Lower leg skin (tissue), 4 donors: ENCODE data around the gene RTN4RL2. TPM values are rescaled to one million over a fixed set of nuclear protein-coding genes. Genes with fewer than 3 reads are reported as not detected.

ENCODE experiments used
- DNase-seq, 2 donors: peaks; one replicate each; pipeline ENCODE4 v3.0.0-alpha.2; 2019; ENCODE audit warnings: low spot score in 2 of 2
- H3K4me3 ChIP-seq: fragments of 200-600 bp; sonication (generic); 2 replicates; pipeline ENCODE4 v1.5.1; 2017; ENCODE audit warnings: mild to moderate bottlenecking, low read depth; ENCODE audit not compliant: poor library complexity, severe bottlenecking
- CTCF ChIP-seq, 3 donors: fragments of 450-650 bp; IDR thresholded peaks; one replicate each; pipeline ENCODE4 v1.5.1; 2016; ENCODE audit warnings: antibody characterized with exemption in 3 of 3, mild to moderate bottlenecking in 3 of 3, moderate library complexity in 2 of 3
- POLR2A ChIP-seq, 2 donors: fragments of 450-650 bp; IDR thresholded peaks; one replicate each; pipeline ENCODE4 v1.6.1; 2016 to 2017; ENCODE audit warnings: antibody characterized with exemption in 2 of 2, mild to moderate bottlenecking in 1 of 2, moderate library complexity in 1 of 2
- WGBS, 2 donors: methylation state at CpG; one replicate each; pipeline ENCODE4 v1.1.5; 2018; 5-methylcytosine and 5-hydroxymethylcytosine counted together
- intact Hi-C: fragments of 100-400 bp; cut with DNase I; formaldehyde crosslinking; loops from one replicate; pipeline ENCODE4 v1.15.0; 2023; ENCODE audit warnings: low total_unique reads
- total RNA-seq, 4 donors: library from RNA; depleted of rRNA; stranded (reverse); fragments of >200 nt; gene quantifications; one replicate each; pipeline ENCODE4 v1.1.0, GENCODE V29; 2016

Gene RTN4RL2
- total RNA-seq, 4 donors from 2014 or later: 0.55 to 3.6 (median 2.3) TPM

DNA sequence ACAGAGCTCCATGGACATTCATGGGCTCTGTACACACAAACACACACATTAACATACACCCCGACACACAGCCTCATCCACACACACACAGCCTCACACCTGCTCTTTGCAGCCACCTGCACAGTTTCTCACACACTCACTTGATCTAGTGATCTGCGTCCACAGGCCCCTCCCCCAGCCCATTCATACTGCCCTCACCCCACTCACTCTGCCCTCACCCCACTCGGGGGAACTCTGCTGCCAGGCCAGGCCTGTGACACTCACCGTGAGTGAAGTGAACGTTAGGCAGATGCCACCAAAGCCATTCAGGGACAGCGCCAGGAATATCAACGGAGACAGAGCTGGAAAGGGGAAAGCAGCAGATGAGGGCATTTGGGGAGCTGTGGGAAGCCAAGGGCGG lies 40.2 kb downstream of the RTN4RL2 start:
- DNase-seq: no peak
- 75 to 83% methylated on average over 8 of the region's 8 CpGs for WGBS, 2 donors

DNA sequence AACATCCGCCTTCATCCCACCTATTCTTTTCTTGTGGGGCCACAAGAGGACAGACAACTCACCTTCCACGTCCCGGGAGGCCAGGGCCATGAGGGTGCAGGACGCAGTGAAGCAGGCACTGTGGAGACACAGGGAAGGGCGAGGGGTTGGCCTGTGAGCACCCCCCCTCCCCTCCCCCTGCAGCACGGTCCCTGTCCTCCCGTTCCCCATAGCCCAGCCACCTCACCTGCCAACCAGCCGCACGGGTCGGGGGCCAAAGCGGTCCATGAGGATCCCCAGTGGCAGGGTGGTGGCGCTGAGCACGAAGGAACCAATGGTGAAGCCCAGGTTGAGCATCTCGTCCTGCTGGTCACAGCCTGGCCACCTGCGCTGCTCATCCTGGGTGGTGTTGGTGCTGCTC lies 40.6 kb downstream of the RTN4RL2 start:
- 93 to 94% methylated on average over 15 of the region's 15 CpGs for WGBS, 2 donors
- intact Hi-C loops: no loop called here
- TF ChIP-seq POLR2A (IDR thresholded peaks at IDR 0.05) (no peak), CTCF (IDR thresholded peaks at IDR 0.05) (no peak)
- H3K4me3 ChIP-seq: no peak overlapping the region
- DNase-seq: no peak

More for the DNA sequence above, 40.2 kb downstream of the RTN4RL2 start:
- intact Hi-C loops: no loop called here
- no peak overlapping the region for H3K4me3 ChIP-seq
- TF ChIP-seq POLR2A (IDR thresholded peaks at IDR 0.05): no peak
- TF ChIP-seq CTCF (IDR thresholded peaks at IDR 0.05): no peak

DNA sequence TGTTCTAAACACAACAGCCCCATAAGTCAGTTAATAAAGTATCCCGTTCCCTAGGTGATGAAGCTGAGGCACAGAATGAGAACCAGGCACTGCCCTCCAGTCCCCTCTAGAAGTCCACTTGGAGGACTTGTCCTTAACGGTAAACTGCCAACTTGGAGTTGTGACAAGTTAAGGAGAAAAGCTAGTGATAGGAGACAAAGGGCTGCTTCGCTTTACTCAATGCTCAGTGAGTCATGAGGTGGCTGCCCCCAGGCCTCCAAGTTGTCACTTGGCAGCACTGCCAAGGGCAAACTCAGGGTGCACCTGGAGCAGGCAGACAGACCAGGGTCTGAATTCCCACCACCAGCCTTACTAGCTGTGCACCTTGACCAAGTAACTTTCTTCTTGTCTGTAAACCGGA lies 41.6 kb downstream of the RTN4RL2 start:
- intact Hi-C loops: no loop called here
- TF ChIP-seq POLR2A (IDR thresholded peaks at IDR 0.05): no peak
- TF ChIP-seq CTCF (IDR thresholded peaks at IDR 0.05): no peak
- no peak for DNase-seq
- no peak overlapping the region for H3K4me3 ChIP-seq
- WGBS, 2 donors: 43 to 56% methylated on average over 4 of the region's 4 CpGs

- no peak overlapping the region for H3K4me3 ChIP-seq
- TF ChIP-seq CTCF (IDR thresholded peaks at IDR 0.05) (no peak), POLR2A (IDR thresholded peaks at IDR 0.05) (no peak)
- DNase-seq: no peak
- WGBS, 2 donors: 89 to 96% methylated on average over 3 of the region's 3 CpGs
- intact Hi-C loops: no loop called here
Measured at GRCh38 chr11:57502376-57502775, 42.0 kb downstream of the RTN4RL2 start.

DNA sequence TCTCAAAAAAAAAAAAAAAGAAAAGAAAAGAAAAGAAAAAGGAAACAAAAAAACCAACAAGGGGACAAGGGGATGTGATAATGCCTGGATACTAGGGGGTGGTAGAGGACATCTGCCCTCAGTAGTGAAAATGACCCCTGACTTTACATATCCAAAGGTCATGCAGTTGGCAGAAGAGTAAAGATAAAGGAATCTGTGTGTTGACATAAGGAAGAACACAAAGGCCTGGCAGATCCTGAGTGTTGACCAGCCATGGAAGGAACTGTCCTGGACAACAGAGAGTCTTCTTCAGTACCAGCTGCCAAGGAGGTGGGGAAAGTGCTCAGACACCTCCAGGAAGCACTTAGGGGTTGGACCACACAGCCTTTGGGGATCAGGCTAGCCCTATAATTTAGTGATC lies 42.5 kb downstream of the RTN4RL2 start:
- TF ChIP-seq POLR2A (IDR thresholded peaks at IDR 0.05) (no peak), CTCF (IDR thresholded peaks at IDR 0.05) (no peak)
- no peak for DNase-seq
- intact Hi-C loops: no loop called here
- H3K4me3 ChIP-seq: no peak overlapping the region

DNA sequence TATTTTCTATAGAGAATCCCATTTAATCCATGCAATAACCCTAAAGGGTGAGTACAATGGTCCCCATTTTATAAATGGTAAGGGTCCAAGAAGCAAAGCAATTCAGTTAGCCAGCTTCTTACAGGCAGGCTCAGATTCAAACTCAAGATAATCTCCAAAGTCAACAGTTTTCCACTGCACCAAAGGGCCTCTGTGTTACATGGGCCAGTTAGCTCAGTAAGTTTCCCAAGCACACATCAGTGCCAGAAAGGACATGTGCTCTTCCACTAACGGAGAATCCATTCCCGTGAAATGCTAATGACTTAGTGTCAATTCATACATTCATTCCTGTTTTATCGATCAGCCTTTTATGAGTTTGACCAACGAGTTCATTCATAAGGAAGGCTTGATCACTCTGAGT lies 44.2 kb downstream of the RTN4RL2 start:
- no peak for TF ChIP-seq CTCF (IDR thresholded peaks at IDR 0.05)
- TF ChIP-seq POLR2A (IDR thresholded peaks at IDR 0.05): no peak
- H3K4me3 ChIP-seq: no peak overlapping the region
- intact Hi-C loops: no loop called here
- no peak for DNase-seq
- 82 to 87% methylated on average over 4 of the region's 4 CpGs for WGBS, 2 donors
